Endothelial cell of umbilical vein (primary cell): Measurements from ENCODE around the gene EEA1. TPM values are rescaled to one million over a fixed set of nuclear protein-coding genes. Genes with fewer than 3 reads are reported as not detected.

ENCODE experiments used
- BruUV-seq: library from RNA; stranded (reverse); fragments of 400-500 nt; replicated peaks from 2 replicates; lab custom pipeline; 2021; lab: Mats Ljungman, UMichigan
- CTCF ChIA-PET: fragments of 300-600, 350-600 bp; sonication (Branson Sonifier 250); formaldehyde crosslinking; loops from one replicate; lab custom pipeline; 2021; ENCODE audit warnings: antibody characterized with exemption, inconsistent platforms; lab: Charles Lee
- POLR2A ChIA-PET: fragments of 300-600, 350-600 bp; sonication (Branson Sonifier 250); formaldehyde crosslinking; loops from one replicate; lab custom pipeline; 2021; ENCODE audit warnings: antibody characterized with exemption, inconsistent platforms; lab: Charles Lee
- DNase-seq: peaks from one replicate; pipeline ENCODE4 v3.0.0-alpha.2; 2011; ENCODE audit warnings: low read depth, low spot score
- FAIRE-seq: peaks from 2 replicates; lab custom pipeline; 2011; peaks lifted over from hg19 to GRCh38; lab: Jason Lieb, UNC
- H2AFZ ChIP-seq: 2 replicates; pipeline ENCODE4 v1.6.0; 2012; ENCODE audit warnings: low read depth, low read length, control low read depth, inconsistent platforms
- H3K27ac ChIP-seq: 2 replicates; pipeline ENCODE4 v1.5.1; 2011; ENCODE audit warnings: low read depth, mild to moderate bottlenecking, control low read depth, low read length, moderate library complexity; ENCODE audit not compliant: insufficient read depth
- H3K27me3 ChIP-seq, 2 experiments: 2 replicates each; pipeline versions ENCODE4 v1.6.0 to v1.6.1; 2011; ENCODE audit warnings: low read length in 2 of 2, mixed read lengths in 1 of 2; ENCODE audit not compliant: control insufficient read depth in 2 of 2, insufficient read depth in 2 of 2
- H3K36me3 ChIP-seq, 2 experiments: 2 replicates in 1 of 2; 3 replicates in 1 of 2; pipeline ENCODE4 v1.5.1; 2011; ENCODE audit warnings: low read length in 2 of 2, mild to moderate bottlenecking in 1 of 2, moderate library complexity in 1 of 2; ENCODE audit not compliant: control insufficient read depth in 2 of 2, insufficient read depth in 2 of 2; ENCODE audit errors: extremely low read depth in 1 of 2
- H3K4me1 ChIP-seq: 3 replicates; pipeline ENCODE4 v1.5.1; 2011; ENCODE audit warnings: mild to moderate bottlenecking, low read length; ENCODE audit not compliant: control insufficient read depth, insufficient read depth; ENCODE audit errors: extremely low read depth
- H3K4me2 ChIP-seq: 2 replicates; pipeline ENCODE4 v1.6.1; 2011; ENCODE audit warnings: low read length, control low read depth, mixed read lengths; ENCODE audit not compliant: insufficient read depth
- H3K4me3 ChIP-seq, 3 experiments: fragments of 200-600 bp in 1 of 3; sonication (generic), shearing (Covaris generic) in 1 of 3; replicated peaks in 1 of 3; 2 replicates each; pipeline ENCODE4 v1.5.1; 2011 to 2016; ENCODE audit warnings: control low read depth in 3 of 3, low read length in 3 of 3, mild to moderate bottlenecking in 2 of 3, inconsistent platforms in 1 of 3, low read depth in 1 of 3, moderate library complexity in 1 of 3; ENCODE audit not compliant: insufficient read depth in 1 of 3
- H3K79me2 ChIP-seq: 2 replicates; pipeline ENCODE4 v1.6.0; 2012; ENCODE audit warnings: low read length, inconsistent platforms; ENCODE audit not compliant: control insufficient read depth, insufficient read depth
- H3K9ac ChIP-seq: replicated peaks from 2 replicates; pipeline ENCODE3; 2011; ENCODE audit warnings: low read length, control low read depth; ENCODE audit not compliant: insufficient read depth; ENCODE audit errors: extremely low read depth
- H3K9me1 ChIP-seq: replicated peaks from 3 replicates; pipeline ENCODE4 v1.6.0; 2011; ENCODE audit warnings: mild to moderate bottlenecking, low read length; ENCODE audit not compliant: control insufficient read depth, insufficient read depth; ENCODE audit errors: extremely low read depth
- H3K9me3 ChIP-seq: replicated peaks from 2 replicates; pipeline ENCODE4 v1.5.1; 2012; ENCODE audit warnings: low read length, inconsistent platforms; ENCODE audit not compliant: control insufficient read depth, insufficient read depth
- H4K20me1 ChIP-seq: replicated peaks from 2 replicates; pipeline ENCODE3; 2011; ENCODE audit warnings: mild to moderate bottlenecking, low read length; ENCODE audit not compliant: control insufficient read depth, insufficient read depth; ENCODE audit errors: extremely low read depth
- EZH2 ChIP-seq: IDR thresholded peaks from 2 replicates; pipeline ENCODE4 v1.6.1; 2012; ENCODE audit warnings: borderline replicate concordance, low read depth, mild to moderate bottlenecking, moderate library complexity, low read length, inconsistent platforms; ENCODE audit not compliant: severe bottlenecking
- FOS ChIP-seq: IDR thresholded peaks from 2 replicates; pipeline ENCODE4 v1.6.1; 2011; ENCODE audit warnings: mild to moderate bottlenecking, low read length, moderate library complexity, borderline replicate concordance; ENCODE audit not compliant: insufficient read depth
- GATA2 ChIP-seq: IDR thresholded peaks from 2 replicates; pipeline ENCODE4 v1.7.0; 2011; ENCODE audit warnings: low read depth, mild to moderate bottlenecking, moderate library complexity, mixed read lengths, low read length; ENCODE audit not compliant: insufficient read length, insufficient read depth
- JUN ChIP-seq: IDR thresholded peaks from 2 replicates; pipeline ENCODE4 v1.6.1; 2011; ENCODE audit warnings: borderline replicate concordance, low read depth; ENCODE audit not compliant: insufficient read length, insufficient read depth
- MYC ChIP-seq: IDR thresholded peaks from one replicate; pipeline ENCODE4 v1.6.1; 2011; ENCODE audit warnings: mild to moderate bottlenecking, low read depth, low read length
- POLR2A ChIP-seq: IDR thresholded peaks from 2 replicates; pipeline ENCODE4 v1.6.1; 2012; ENCODE audit warnings: low read depth, mild to moderate bottlenecking, control low read depth, low read length
- POLR2AphosphoS5 ChIP-seq: IDR thresholded peaks from 2 replicates; pipeline ENCODE4 v1.6.1; 2012; ENCODE audit warnings: low read depth, mild to moderate bottlenecking, control low read depth, low read length, moderate library complexity; ENCODE audit not compliant: insufficient read depth
- dilution Hi-C: fragments of 300-500 bp; cut with MboI; formaldehyde crosslinking; loops from one replicate; pipeline ENCODE4 v1.15.0; 2019; ENCODE audit warnings: low sequenced_read_pairs; ENCODE audit not compliant: extremely low pct_ligation_motif_present
- intact Hi-C: fragments of 100-400 bp; cut with micrococcal nuclease; formaldehyde crosslinking; loops from one replicate; pipeline ENCODE4 v1.10.0; 2022
- polyA plus RNA-seq, 4 experiments: library from polyadenylated mRNA; depleted of rRNA in 3 of 4; stranded (reverse) in 3 of 4; unstranded in 1 of 4; fragments of >200 nt; gene quantifications; 2 replicates each; pipeline versions ENCODE4 v1.2.1 to v1.2.3, GENCODE V29; 2011 to 2012; ENCODE audit warnings: missing spikeins in 1 of 4
- total RNA-seq: library from RNA; stranded (reverse); gene quantifications from 2 replicates; pipeline ENCODE4 v1.2.3, GENCODE V29; 2021
- TF ChIP-seq, protein P1 (sequence below), 2 donors: IDR thresholded peaks; 1 replicate in 1 of 2; 2 replicates in 1 of 2; pipeline ENCODE4 v1.5.1; 2011; ENCODE audit warnings: low read length in 2 of 2, mild to moderate bottlenecking in 2 of 2, moderate library complexity in 2 of 2, control low read depth in 1 of 2, inconsistent platforms in 1 of 2, low read depth in 1 of 2; ENCODE audit not compliant: insufficient read depth in 1 of 2; ENCODE audit errors: extremely low read depth in 1 of 2

The EEA1 gene
- total and polyA plus RNA-seq, 2 donors (not counting 3 experiments of a cell fraction or from before 2014, with no cell fraction given): 2.6 to 38.8 TPM

- dilution Hi-C loops: no loop called here
- H3K9me3 ChIP-seq: no peaks in the 10 kb centered on the region
- H3K4me3 ChIP-seq: no peak overlapping the region
- no peak overlapping the region for H3K9ac ChIP-seq
- H3K4me1 ChIP-seq: peaks cover 25% of the 10 kb centered on the region
- POLR2A ChIA-PET: no interaction called here
- no peak overlapping the region for H2AFZ ChIP-seq
- H4K20me1 ChIP-seq: no peaks in the 10 kb centered on the region
- peak overlapping the region; percentile 93 for H3K27ac ChIP-seq
- no peak overlapping the region for H3K4me2 ChIP-seq
- no peaks in the 10 kb centered on the region for H3K79me2 ChIP-seq
- BruUV-seq: no TSS peak
- FAIRE-seq (no peak), DNase-seq (no peak)
- H3K36me3 ChIP-seq: no peaks in the 10 kb centered on the region
- H3K9me1 ChIP-seq: no peaks in the 10 kb centered on the region
- H3K27me3 ChIP-seq: no peaks in the 10 kb centered on the region
- intact Hi-C loops: loop anchor here (2.0 to 10.0 kb wide), 2 partner anchors 32 to 178 kb away; partner anchors contain the start of gene EEA1
- TF ChIP-seq EZH2 (no peak), MYC (no peak), GATA2 (no peak), POLR2AphosphoS5 (no peak)
- CTCF ChIA-PET: interaction anchor here (1.7 kb wide), 1 partner anchor 153 kb away, joined by 4 read pairs; no protein-coding TSS in a partner anchor
Observed at GRCh38 chr12:92747151-92747550, 181.9 kb downstream of the EEA1 start.

- ChIA-PET POLR2A (interaction anchor here (0.8 to 1.2 kb wide), 2 partner anchors 600 to 722 kb away, joined by 3 to 4 read pairs; partner anchors contain the start of genes BTG1 and MRPL42), CTCF (interaction anchor here (0.6 to 2.0 kb wide), 18 partner anchors 9 to 1365 kb away, joined by 3 to 11 read pairs (median 4); no protein-coding TSS in a partner anchor)
- DNase-seq: peak; percentile 99
- dilution Hi-C loops: no loop called here
- intact Hi-C loops: loop anchor here (1.0 to 10.0 kb wide), 4 partner anchors 8 to 179 kb away; partner anchors contain the start of gene EEA1
- Histone ChIP-seq H3K9me3 (no peaks in the 10 kb centered on the region), H4K20me1 (no peaks in the 10 kb centered on the region), H3K36me3 (no peaks in the 10 kb centered on the region), H3K9ac (peak overlapping the region; percentile 67), H3K4me1 (peaks cover 25% of the 10 kb centered on the region), H3K9me1 (no peaks in the 10 kb centered on the region), H3K79me2 (no peaks in the 10 kb centered on the region), H3K27ac (peak overlapping the region; percentile 93), H3K4me3 (no peak overlapping the region), H2AFZ (no peak overlapping the region), H3K4me2 (peak overlapping the region; percentile 55), H3K27me3 (no peaks in the 10 kb centered on the region)
- TF ChIP-seq POLR2A: peak; percentile 48
- peak; percentile 100 for TF ChIP-seq FOS
- peak; percentile 99 for TF ChIP-seq JUN
- TF ChIP-seq, protein P1, sequence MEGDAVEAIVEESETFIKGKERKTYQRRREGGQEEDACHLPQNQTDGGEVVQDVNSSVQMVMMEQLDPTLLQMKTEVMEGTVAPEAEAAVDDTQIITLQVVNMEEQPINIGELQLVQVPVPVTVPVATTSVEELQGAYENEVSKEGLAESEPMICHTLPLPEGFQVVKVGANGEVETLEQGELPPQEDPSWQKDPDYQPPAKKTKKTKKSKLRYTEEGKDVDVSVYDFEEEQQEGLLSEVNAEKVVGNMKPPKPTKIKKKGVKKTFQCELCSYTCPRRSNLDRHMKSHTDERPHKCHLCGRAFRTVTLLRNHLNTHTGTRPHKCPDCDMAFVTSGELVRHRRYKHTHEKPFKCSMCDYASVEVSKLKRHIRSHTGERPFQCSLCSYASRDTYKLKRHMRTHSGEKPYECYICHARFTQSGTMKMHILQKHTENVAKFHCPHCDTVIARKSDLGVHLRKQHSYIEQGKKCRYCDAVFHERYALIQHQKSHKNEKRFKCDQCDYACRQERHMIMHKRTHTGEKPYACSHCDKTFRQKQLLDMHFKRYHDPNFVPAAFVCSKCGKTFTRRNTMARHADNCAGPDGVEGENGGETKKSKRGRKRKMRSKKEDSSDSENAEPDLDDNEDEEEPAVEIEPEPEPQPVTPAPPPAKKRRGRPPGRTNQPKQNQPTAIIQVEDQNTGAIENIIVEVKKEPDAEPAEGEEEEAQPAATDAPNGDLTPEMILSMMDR (IDR thresholded peaks at IDR 0.05; ENCODE audit: extremely low read depth in 1 of 2, insufficient read depth in 1 of 2, low read depth in 1 of 2, low read length in 2 of 2): no peak
- no peak for TF ChIP-seq MYC
- TF ChIP-seq POLR2AphosphoS5: peak; percentile 95
- TF ChIP-seq GATA2: peak; percentile 52
- TSS peak; percentile 98 for BruUV-seq
- FAIRE-seq: peak; percentile 97
Observed at GRCh38 chr12:92745856-92746550, 183.1 kb downstream of the EEA1 start.
